ENCODE data around the gene EPRS1. TPM values are rescaled to one million over a fixed set of nuclear protein-coding genes. Genes with fewer than 3 reads are reported as not detected.
"Not testable (repeated sequence)": the region's sequence is repeated elsewhere in the genome, so short reads cannot be mapped to it uniquely, and the experiment has no call there.

EPRS1 gene
- total RNA-seq, 1 experiment from 2014 or later = 140 TPM

DNA sequence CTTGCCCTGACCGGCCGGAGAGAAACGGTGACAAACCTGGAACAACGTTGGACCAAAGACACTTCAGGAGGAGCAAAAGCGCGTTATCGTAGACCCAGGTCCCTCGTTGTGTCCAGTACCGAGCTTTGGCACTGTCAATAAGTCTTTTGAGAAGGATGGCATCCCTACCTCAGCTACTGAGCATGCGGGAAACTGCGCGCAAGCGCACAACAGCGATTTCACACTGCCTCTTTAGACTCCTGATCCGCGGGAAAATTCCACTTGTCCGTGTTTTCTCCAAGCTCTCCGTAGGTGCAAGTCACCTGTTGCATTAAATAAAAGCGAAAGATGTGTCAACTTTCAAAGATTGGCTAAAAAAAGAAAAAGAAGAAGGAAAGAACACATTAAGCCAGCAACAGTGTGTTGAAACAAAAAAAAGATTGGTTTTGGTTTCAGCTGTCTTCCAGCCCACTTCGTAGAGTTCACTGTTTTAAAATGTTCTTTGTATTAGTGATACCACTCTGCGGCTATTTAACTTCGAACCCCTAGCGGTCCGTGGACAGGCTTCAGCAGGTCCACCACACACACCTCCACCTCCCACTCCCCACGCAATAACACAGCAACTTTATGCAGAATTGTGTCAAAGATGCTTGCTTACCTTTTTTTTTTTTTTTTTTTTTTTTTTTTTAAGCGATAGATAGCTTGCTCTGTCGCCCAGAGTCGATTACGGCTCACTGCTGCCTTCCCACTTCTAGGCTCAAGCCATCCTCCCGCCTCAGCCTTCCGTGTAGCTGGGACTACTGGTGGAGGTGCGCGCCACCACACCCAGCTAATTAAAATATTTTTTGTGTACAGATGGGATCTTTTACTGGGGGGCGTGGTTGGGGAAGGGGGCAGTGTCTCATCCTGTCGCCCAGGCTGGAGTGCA is 43.6 kb upstream of the EPRS1 start, which contains the start of gene BPNT1 (continued):
- TF ChIP-seq CTCF (IDR thresholded peaks at IDR 0.05) = no peak
- no peak for TF ChIP-seq ZNF232 (CRISPR knock-in tag; IDR thresholded peaks at IDR 0.05)
- no peak for TF ChIP-seq OVOL2 (CRISPR knock-in tag; IDR thresholded peaks at IDR 0.05; ENCODE audit: borderline replicate concordance)
- no peak for TF ChIP-seq PRRX2 (CRISPR knock-in tag; IDR thresholded peaks at IDR 0.05)
- no peak for TF ChIP-seq ZNF219 (CRISPR knock-in tag; IDR thresholded peaks at IDR 0.05; ENCODE audit: borderline replicate concordance)
- no peak for TF ChIP-seq RORB (CRISPR knock-in tag; IDR thresholded peaks at IDR 0.05)
- no peak for TF ChIP-seq ELF4 (CRISPR knock-in tag; IDR thresholded peaks at IDR 0.05; ENCODE audit: low read depth)
- no peak for TF ChIP-seq ERG (CRISPR knock-in tag; IDR thresholded peaks at IDR 0.05)
- no peak for TF ChIP-seq RELA (CRISPR knock-in tag; IDR thresholded peaks at IDR 0.05; ENCODE audit: borderline replicate concordance)
- TF ChIP-seq NR3C1 (CRISPR knock-in tag; conservative IDR thresholded peaks at IDR 0.05; ENCODE audit: low read depth) = no peak
- no peak for TF ChIP-seq ZNF425 (CRISPR knock-in tag; conservative IDR thresholded peaks at IDR 0.05)
- no peak for TF ChIP-seq AFF4 (CRISPR knock-in tag; IDR thresholded peaks at IDR 0.05; ENCODE audit: borderline replicate concordance)
- TF ChIP-seq EMX1 (CRISPR knock-in tag; IDR thresholded peaks at IDR 0.05) = no peak
- no peak for TF ChIP-seq ESRRA (CRISPR knock-in tag; IDR thresholded peaks at IDR 0.05; ENCODE audit: borderline replicate concordance)
- no peak for TF ChIP-seq ZBTB21 (CRISPR knock-in tag; IDR thresholded peaks at IDR 0.05; ENCODE audit: borderline replicate concordance)

- H3K27me3 Mint-ChIP-seq (ENCODE audit: low read depth); H3K9me3 Mint-ChIP-seq; POLR2A ChIA-PET; H3K4me3 Mint-ChIP-seq; H3K36me3 Mint-ChIP-seq; H3K4me1 Mint-ChIP-seq; H3K27ac Mint-ChIP-seq: not testable (repeated sequence)
- ATAC-seq (peak; percentile 69), DNase-seq (ENCODE audit: low spot score) (peak; percentile 58)
- CTCF ChIA-PET = interaction anchor here (0.7 to 1.2 kb wide), 7 partner anchors 12 to 128 kb away, joined by 3 to 5 read pairs (median 3); no protein-coding TSS in a partner anchor
- TF ChIP-seq GTF2I (CRISPR knock-in tag; conservative IDR thresholded peaks at IDR 0.05) (0 out of 2 replicates have a peak, but pooled peaks have one; percentile 14), ZNF121 (CRISPR knock-in tag; IDR thresholded peaks at IDR 0.05) (peak; percentile 87; the same call in 1 of the 2 replicates)
Measured at GRCh38 chr1:220086261-220086686, 40.0 kb upstream of the EPRS1 start.
